PC-9 (cell line): ENCODE data around the gene BARX1.

Source experiments
- EZH2 ChIP-seq: fragments of 200-600 bp; sonication (generic); IDR thresholded peaks from 2 replicates; pipeline ENCODE4 v1.8.0; 2017; ENCODE audit warnings: antibody characterized with exemption, low read depth
- TF ChIP-seq, protein P1 (sequence below): fragments of 200-600 bp; sonication (generic); conservative IDR thresholded peaks from 2 replicates; pipeline ENCODE4 v1.6.1; 2017; ENCODE audit warnings: mixed run types, antibody characterized with exemption, mild to moderate bottlenecking, moderate library complexity

- TF ChIP-seq, protein P1, sequence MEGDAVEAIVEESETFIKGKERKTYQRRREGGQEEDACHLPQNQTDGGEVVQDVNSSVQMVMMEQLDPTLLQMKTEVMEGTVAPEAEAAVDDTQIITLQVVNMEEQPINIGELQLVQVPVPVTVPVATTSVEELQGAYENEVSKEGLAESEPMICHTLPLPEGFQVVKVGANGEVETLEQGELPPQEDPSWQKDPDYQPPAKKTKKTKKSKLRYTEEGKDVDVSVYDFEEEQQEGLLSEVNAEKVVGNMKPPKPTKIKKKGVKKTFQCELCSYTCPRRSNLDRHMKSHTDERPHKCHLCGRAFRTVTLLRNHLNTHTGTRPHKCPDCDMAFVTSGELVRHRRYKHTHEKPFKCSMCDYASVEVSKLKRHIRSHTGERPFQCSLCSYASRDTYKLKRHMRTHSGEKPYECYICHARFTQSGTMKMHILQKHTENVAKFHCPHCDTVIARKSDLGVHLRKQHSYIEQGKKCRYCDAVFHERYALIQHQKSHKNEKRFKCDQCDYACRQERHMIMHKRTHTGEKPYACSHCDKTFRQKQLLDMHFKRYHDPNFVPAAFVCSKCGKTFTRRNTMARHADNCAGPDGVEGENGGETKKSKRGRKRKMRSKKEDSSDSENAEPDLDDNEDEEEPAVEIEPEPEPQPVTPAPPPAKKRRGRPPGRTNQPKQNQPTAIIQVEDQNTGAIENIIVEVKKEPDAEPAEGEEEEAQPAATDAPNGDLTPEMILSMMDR = no peak
- TF ChIP-seq EZH2 = no peak
Measured at GRCh38 chr9:93958121-93958818, 3.1 kb upstream of the BARX1 start.
